SH-SY5Y (cell line): Measurements from ENCODE around the gene TNFRSF4.

Source experiments
- GATA2 ChIP-seq: IDR thresholded peaks from 2 replicates; pipeline ENCODE4 v1.6.1; 2011; ENCODE audit warnings: mild to moderate bottlenecking, low read depth, low read length
- GATA3 ChIP-seq: IDR thresholded peaks from 2 replicates; pipeline ENCODE4 v1.6.1; 2011; ENCODE audit warnings: low read depth, mild to moderate bottlenecking, low read length, moderate library complexity

The TNFRSF4 gene

DNA sequence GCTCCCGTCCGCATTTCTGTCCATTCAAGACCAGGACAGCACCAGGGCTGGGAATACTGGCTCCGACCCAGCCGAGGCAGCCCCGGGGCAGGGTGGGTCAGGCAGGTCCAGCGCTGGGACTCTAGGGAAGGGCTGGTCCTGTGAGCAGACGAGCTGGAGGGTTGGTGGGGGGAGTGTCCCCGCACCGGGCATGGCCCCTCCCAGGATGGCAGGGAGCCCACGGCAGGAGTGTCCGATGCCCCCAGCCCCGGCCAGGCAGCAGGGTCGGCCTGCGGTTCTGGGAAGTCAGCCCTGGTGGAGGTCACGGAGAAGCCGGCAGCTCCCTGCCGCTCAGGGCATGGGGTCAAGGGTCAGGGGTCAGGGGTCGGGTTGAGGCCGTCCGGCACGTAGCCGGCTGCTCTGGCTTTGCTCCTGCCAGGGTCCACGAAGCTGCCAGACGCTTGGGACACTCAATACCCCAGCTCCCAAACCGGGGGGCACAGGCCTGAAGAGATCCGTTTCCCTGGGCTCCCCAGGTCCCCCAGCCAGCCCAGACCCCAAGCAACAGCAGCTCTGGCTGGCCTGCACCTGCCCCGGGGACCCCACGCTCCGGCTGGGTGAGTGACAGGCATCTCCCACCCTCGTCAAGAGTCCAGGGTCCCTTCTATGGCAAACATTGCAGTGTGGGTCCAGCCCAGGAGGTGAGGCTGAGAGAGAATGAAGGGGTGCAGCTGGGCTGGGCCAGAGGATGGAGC, 25.8 kb upstream of the TNFRSF4 start:
- no peak for TF ChIP-seq GATA2
- no peak for TF ChIP-seq GATA3

- TF ChIP-seq GATA2 (no peak), GATA3 (no peak)
Observed at GRCh38 chr1:1239227-1239613, 25.3 kb upstream of the TNFRSF4 start.

DNA sequence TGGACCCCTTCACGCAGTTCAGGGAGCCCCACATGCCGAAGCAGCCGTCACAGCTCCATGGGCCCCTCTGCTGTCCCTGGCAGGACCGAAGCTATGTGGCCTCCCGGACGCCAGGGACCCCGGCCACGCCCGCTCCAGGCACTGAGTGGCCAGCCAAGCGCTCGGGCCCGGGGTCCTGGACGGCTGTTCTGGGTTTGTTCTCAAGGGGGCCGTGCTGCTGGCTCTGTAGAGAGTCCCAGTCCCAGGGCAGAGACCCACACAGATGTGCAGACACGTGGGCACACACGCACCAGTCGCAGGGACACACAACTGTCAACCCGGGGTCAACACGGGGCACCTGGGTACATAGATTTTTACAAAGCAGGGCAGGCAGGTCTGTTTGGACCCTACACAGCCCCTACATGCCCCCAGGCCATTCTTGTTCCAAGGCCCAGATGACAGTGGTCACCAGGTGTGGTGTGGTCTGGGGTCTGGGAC, 24.8 kb upstream of the TNFRSF4 start:
- TF ChIP-seq GATA2 (no peak), GATA3 (no peak)

- TF ChIP-seq GATA3 (no peak), GATA2 (no peak)
Observed at GRCh38 chr1:1237874-1238701, 24.1 kb upstream of the TNFRSF4 start.

DNA sequence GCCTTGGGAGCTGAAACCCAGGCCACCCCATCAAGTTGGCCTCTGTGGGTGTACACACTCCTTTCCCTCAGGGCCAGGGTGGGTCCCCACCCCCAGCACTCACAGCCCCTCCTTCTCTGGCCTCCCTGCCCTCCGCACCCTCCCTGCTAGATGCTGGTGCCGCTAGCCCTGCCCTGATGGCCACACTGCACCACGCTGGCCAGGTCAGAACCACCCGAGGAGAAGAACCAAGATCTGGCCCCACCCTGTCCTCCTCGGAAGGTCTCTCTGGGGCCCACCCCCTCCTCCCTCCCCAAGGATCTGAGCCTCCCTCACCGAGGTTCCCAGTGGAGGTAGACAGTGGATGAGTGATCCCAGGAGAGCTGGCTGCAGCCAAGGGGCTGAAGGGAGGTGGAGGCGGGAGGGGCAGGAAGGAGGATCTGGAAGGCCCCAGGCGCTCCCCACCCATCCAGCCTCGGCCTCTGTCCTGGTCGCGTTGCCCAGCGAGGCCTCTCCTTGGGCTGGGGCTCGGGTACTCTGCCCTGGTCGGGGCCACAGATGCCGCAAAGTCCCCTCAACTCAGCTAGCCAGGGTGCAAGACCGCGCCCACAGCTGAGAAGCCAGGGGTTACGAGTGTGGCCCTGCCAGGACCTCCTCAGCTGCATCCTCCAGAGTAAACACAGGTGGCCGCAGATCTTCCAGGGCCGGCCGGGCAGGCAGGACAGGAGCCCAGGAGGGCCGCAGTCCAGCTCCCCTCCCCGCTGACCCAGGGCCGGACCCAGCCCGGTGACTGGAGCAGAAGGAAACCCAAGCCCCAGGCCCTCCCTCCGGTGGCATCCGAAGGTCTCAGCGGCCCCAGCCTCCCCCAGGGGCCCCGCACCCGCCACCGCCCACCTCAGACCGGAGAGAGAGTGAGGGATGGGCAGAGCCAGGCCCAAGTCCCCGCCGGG, 23.3 kb upstream of the TNFRSF4 start:
- TF ChIP-seq GATA3 (no peak), GATA2 (no peak)

GRCh38 chr1:1236176-1236763, 22.3 kb upstream of the TNFRSF4 start:
- TF ChIP-seq GATA2: no peak
- no peak for TF ChIP-seq GATA3

- TF ChIP-seq GATA3: no peak
- TF ChIP-seq GATA2: no peak
Observed at GRCh38 chr1:1235016-1235744, 21.2 kb upstream of the TNFRSF4 start.

DNA sequence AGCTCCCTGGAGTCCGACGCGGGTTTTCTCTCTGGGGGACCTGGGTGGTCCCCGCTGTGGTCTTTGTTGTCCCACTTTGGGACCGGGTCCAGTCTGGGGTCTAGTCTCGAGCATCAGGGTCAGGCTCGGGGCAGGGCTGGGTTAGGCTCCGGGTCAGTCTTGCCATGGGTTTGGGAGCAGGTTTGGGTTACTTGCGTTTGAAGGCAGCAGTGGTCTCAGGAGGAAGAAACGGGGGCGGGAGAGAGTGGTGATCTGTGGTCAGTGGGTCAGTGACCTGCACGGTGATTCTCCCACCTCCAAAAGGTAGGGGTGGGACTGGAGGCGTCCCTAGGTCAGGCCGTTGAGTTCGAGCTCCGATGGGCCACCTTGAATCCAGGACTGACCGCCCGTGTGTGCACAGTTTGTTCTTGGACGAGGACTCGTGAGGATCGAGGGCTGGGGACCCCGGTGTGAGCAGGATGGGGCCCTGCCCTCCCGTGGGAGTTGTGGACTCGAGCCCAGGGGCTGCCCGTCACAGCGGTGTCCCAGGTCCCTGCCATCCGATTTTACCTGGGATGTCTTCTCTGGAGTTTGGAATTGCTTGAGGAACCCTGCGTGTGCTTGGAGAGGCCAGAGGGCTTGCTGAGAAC, 20.3 kb upstream of the TNFRSF4 start:
- TF ChIP-seq GATA3: no peak
- TF ChIP-seq GATA2: no peak

GRCh38 chr1:1233567-1233892, 19.6 kb upstream of the TNFRSF4 start:
- no peak for TF ChIP-seq GATA3

GRCh38 chr1:1232796-1233566, 19.0 kb upstream of the TNFRSF4 start:
- no peak for TF ChIP-seq GATA2

DNA sequence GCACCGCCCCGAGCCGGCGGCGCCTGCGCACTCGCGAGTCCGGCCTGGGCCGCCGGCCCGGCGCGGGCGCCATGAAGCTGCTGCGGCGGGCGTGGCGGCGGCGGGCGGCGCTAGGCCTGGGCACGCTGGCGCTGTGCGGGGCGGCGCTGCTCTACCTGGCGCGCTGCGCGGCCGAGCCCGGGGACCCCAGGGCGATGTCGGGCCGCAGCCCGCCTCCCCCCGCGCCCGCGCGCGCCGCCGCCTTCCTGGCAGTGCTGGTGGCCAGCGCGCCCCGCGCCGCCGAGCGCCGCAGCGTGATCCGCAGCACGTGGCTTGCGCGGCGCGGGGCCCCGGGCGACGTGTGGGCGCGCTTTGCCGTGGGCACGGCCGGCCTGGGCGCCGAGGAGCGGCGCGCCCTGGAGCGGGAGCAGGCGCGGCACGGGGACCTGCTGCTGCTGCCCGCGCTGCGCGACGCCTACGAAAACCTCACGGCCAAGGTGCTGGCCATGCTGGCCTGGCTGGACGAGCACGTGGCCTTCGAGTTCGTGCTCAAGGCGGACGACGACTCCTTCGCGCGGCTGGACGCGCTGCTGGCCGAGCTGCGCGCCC, 18.3 kb upstream of the TNFRSF4 start, which contains the start of gene B3GALT6:
TSS of gene B3GALT6 (plus strand) at position 30 of the 588 bp plus-strand sequence. CDS start at position 72, 42 bp downstream.
- TF ChIP-seq GATA2 (no peak), GATA3 (no peak)
